Fibroblast of the aortic adventitia (primary cell): ENCODE measurements around the gene LSM10. TPM values are rescaled to one million over a fixed set of nuclear protein-coding genes. Genes with fewer than 3 reads are reported as not detected.

Experiments
- DNase-seq: peaks from one replicate; pipeline ENCODE4 v3.0.0-alpha.2; 2010; ENCODE audit warnings: low read depth
- H3K4me3 ChIP-seq: 2 replicates; pipeline ENCODE4 v1.5.1; 2011; ENCODE audit warnings: low read depth, mild to moderate bottlenecking, control low read depth, low read length, moderate library complexity
- total RNA-seq: library from RNA; depleted of rRNA; stranded (reverse); fragments of >200 nt; gene quantifications from 2 replicates; pipeline ENCODE4 v1.2.3, GENCODE V29; 2012; ENCODE audit warnings: low replicate concordance
- TF ChIP-seq, protein P1 (sequence below): IDR thresholded peaks from 2 replicates; pipeline ENCODE4 v1.5.1; 2011; ENCODE audit warnings: mild to moderate bottlenecking, low read length, control low read depth, inconsistent platforms; ENCODE audit not compliant: insufficient read depth

Gene LSM10
- total RNA-seq, 1 donor = 9.5 TPM

- peak overlapping the region; percentile 42 for H3K4me3 ChIP-seq
- TF ChIP-seq, protein P1, sequence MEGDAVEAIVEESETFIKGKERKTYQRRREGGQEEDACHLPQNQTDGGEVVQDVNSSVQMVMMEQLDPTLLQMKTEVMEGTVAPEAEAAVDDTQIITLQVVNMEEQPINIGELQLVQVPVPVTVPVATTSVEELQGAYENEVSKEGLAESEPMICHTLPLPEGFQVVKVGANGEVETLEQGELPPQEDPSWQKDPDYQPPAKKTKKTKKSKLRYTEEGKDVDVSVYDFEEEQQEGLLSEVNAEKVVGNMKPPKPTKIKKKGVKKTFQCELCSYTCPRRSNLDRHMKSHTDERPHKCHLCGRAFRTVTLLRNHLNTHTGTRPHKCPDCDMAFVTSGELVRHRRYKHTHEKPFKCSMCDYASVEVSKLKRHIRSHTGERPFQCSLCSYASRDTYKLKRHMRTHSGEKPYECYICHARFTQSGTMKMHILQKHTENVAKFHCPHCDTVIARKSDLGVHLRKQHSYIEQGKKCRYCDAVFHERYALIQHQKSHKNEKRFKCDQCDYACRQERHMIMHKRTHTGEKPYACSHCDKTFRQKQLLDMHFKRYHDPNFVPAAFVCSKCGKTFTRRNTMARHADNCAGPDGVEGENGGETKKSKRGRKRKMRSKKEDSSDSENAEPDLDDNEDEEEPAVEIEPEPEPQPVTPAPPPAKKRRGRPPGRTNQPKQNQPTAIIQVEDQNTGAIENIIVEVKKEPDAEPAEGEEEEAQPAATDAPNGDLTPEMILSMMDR = no peak
- no peak for DNase-seq
Observed at GRCh38 chr1:36400514-36400824, 2.8 kb upstream of the LSM10 start.

DNA sequence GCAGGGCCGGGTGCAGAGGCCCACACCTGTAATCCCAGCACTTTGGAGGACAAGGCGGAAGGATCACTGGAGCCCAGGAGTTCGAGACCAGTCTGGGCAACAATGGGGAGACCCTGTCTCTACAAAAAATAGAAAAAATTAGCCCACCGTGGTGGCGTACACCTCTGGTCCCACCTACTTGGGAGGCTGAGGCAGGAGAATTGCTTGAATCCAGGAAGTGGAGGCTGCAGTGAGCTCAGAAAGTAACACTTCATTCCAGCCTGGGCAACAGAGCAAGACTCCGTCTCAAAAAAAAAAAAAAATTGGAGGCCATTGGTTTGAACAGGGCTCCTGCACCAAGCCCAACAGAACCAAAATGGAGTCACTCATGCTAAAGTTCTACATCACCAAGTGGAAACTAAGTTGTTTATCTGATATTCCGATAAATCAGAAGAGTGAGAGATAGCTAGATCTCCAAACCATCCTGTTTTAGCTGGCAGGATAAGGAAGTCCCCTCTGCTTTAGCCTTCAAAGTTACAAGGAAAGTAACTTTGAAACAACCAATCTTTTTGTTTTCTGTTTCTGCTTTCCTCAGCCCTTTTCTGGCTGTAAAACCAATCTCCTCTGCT is 766 bp upstream of the LSM10 start:
- TF ChIP-seq, protein P1 = no peak
- H3K4me3 ChIP-seq = no peak overlapping the region
- no peak for DNase-seq

DNA sequence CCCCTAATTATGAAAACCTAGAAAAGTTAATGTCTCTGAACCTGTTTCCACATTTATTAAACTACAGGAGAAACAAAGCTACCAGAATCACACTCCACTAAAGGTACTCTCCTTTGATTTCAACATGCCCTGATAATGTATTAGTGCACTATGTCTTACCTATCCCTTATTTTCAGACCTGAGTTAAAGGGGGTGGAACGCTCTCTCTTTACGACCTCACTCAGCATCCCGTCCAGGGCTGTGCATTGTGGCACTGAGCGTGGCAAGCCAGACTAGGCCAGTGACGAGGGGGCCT is 678 bp downstream of the LSM10 start:
- H3K4me3 ChIP-seq = peak overlapping the region; percentile 90
- TF ChIP-seq, protein P1 = no peak
- no peak for DNase-seq

DNA sequence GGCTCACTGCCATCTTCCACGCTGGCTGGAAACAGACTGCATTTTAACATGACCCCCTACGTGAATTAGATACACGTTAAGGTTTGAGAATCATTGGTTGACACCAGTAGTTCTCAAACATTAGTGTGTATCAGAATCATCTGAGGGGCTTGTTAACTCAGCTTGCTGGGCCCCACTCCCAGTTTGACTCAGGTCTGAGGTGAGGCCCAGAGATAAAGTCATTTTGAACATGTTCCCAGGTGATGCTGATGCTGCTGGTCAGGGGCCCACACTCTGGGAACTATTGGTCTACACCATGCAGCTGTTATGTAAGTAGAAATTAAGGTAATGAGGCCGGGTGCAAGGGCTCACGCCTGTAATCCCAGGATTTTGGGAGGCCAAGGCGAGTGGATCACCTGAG is 1.3 kb downstream of the LSM10 start:
- peak overlapping the region; percentile 90 for H3K4me3 ChIP-seq
- no peak for DNase-seq
- TF ChIP-seq, protein P1 = no peak

- no peak overlapping the region for H3K4me3 ChIP-seq
- no peak for DNase-seq
- TF ChIP-seq, protein P1 = no peak
Observed at GRCh38 chr1:36393686-36394085, 4.0 kb downstream of the LSM10 start.

DNA sequence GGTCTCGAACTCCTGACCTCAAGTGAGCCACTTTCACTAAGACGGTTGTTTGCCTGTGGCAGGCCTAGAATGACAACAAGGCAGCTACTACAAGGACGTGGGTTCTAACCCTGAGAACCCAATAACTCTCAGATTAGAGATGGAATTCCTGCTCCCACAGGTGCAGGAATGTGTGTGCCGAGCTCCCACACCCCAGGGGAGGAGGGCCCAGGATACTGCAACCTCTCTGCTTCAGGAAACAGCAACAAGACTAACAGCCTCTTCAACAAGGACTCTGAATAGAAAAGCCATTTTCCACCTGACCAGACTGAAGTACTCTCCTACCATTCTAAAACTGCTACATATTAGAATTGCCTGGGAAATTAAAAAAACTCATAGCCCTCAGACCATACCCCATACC is 4.9 kb downstream of the LSM10 start:
- no peak overlapping the region for H3K4me3 ChIP-seq
- TF ChIP-seq, protein P1 = no peak
- no peak for DNase-seq

DNA sequence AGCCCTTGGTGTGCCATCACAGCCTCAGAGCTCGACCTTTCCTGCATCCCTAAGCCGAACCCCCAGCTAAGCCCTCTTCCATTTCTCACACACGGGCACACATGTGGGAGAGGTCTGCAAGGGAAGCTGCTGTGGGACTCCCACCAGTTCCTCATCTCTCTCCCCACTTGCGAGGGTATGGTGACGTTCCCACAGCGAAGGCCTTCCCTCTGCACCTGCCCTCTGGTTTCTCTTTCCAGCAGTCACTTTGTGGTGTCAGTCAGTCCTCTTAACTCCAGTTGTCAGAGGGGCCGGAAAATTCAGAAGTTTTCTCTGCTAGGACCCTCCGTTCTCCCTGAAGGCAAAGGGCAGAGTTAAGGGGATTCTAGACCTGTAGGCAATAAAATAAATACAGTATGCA is 6.4 kb downstream of the LSM10 start:
- no peak for DNase-seq
- H3K4me3 ChIP-seq = no peak overlapping the region
- TF ChIP-seq, protein P1 = no peak
